IMR-90 (cell line): ENCODE data around the gene SGK2. TPM values are rescaled to one million over a fixed set of nuclear protein-coding genes. Genes with fewer than 3 reads are reported as not detected.

Experiments
- ATAC-seq: fragments of 200-7000 bp; cut with Tn5 transposase; 2 replicates; pipeline ENCODE4 v1.9.1; 2020; ENCODE audit warnings: low read depth, mild to moderate bottlenecking, moderate library complexity
- Bru-seq: library from RNA; stranded (reverse); fragments of 400-500 nt; gene quantifications from one replicate; lab custom pipeline; 2021; lab: Mats Ljungman, UMichigan
- BruChase-seq, 2 experiments: library from RNA; stranded (reverse); fragments of 400-500 nt; gene quantifications; one replicate each; lab custom pipeline; 2021; lab: Mats Ljungman, UMichigan
- BruUV-seq: library from RNA; stranded (reverse); fragments of 400-500 nt; replicated peaks from 2 replicates; lab custom pipeline; 2021; lab: Mats Ljungman, UMichigan
- CTCF ChIA-PET: fragments of 300-600 bp; formaldehyde crosslinking; extraction: SDS; loops from one replicate; lab custom pipeline; 2021; ENCODE audit warnings: antibody characterized with exemption; lab: Yijun Ruan, JAX
- POLR2A ChIA-PET: fragments of 300-600 bp; sonication (Branson Sonifier 250); formaldehyde crosslinking; loops from one replicate; lab custom pipeline; 2022; ENCODE audit warnings: antibody characterized with exemption; ENCODE audit not compliant: unreplicated experiment; lab: Charles Lee
- DNase-seq: peaks from one replicate; pipeline ENCODE4 v3.0.0; 2013
- H2AFZ ChIP-seq: replicated peaks from 2 replicates; pipeline ENCODE3; 2013; ENCODE audit warnings: low read length, mild to moderate bottlenecking; ENCODE audit not compliant: poor library complexity
- H2AK5ac ChIP-seq: 2 replicates; pipeline ENCODE4 v1.6.1; 2013; ENCODE audit warnings: low read depth, low read length, inconsistent platforms
- H2AK9ac ChIP-seq: replicated peaks from 2 replicates; pipeline ENCODE3; 2013; ENCODE audit warnings: mild to moderate bottlenecking, low read depth, low read length, moderate library complexity; ENCODE audit not compliant: poor library complexity
- H2BK120ac ChIP-seq: 2 replicates; pipeline ENCODE4 v1.6.1; 2013; ENCODE audit warnings: low read depth, low read length, inconsistent platforms
- H2BK15ac ChIP-seq: 3 replicates; pipeline ENCODE4 v1.6.1; 2013; ENCODE audit warnings: low read depth, low read length, inconsistent platforms
- H2BK20ac ChIP-seq: 2 replicates; pipeline ENCODE4 v1.6.1; 2013; ENCODE audit warnings: low read depth, mild to moderate bottlenecking, inconsistent platforms, low read length, moderate library complexity
- H2BK5ac ChIP-seq: 2 replicates; pipeline ENCODE4 v1.6.1; 2013; ENCODE audit warnings: mild to moderate bottlenecking, low read depth, low read length, inconsistent platforms; ENCODE audit not compliant: poor library complexity, severe bottlenecking
- H3K14ac ChIP-seq: replicated peaks from 2 replicates; pipeline ENCODE4 v1.6.1; 2013; ENCODE audit warnings: low read depth, low read length, inconsistent platforms
- H3K18ac ChIP-seq: 2 replicates; pipeline ENCODE4 v1.6.1; 2013; ENCODE audit warnings: low read depth, low read length, control low read depth
- H3K23ac ChIP-seq: 2 replicates; pipeline ENCODE4 v1.6.1; 2013; ENCODE audit warnings: low read depth, low read length, inconsistent platforms
- H3K27ac ChIP-seq: 2 replicates; pipeline ENCODE4 v1.5.1; 2013; ENCODE audit warnings: mild to moderate bottlenecking, control low read depth, low read length; ENCODE audit not compliant: insufficient read depth
- H3K27me3 ChIP-seq: 2 replicates; pipeline ENCODE4 v1.6.1; 2013; ENCODE audit warnings: low read length; ENCODE audit not compliant: control insufficient read depth, insufficient read depth
- H3K36me3 ChIP-seq: 2 replicates; pipeline ENCODE4 v1.6.1; 2013; ENCODE audit warnings: low read length, mixed read lengths; ENCODE audit not compliant: control insufficient read depth, insufficient read depth
- H3K4ac ChIP-seq: 2 replicates; pipeline ENCODE4 v1.6.1; 2013; ENCODE audit warnings: low read depth, low read length, inconsistent platforms
- H3K4me1 ChIP-seq: 2 replicates; pipeline ENCODE4 v1.6.1; 2013; ENCODE audit warnings: low read length, mixed read lengths; ENCODE audit not compliant: control insufficient read depth, insufficient read depth
- H3K4me2 ChIP-seq: 2 replicates; pipeline ENCODE4 v1.6.1; 2013; ENCODE audit warnings: low read depth, mild to moderate bottlenecking, control low read depth, low read length, moderate library complexity
- H3K4me3 ChIP-seq: 2 replicates; pipeline ENCODE4 v1.5.1; 2013; ENCODE audit warnings: low read depth, mild to moderate bottlenecking, control low read depth, low read length, moderate library complexity; ENCODE audit not compliant: insufficient read depth
- H3K56ac ChIP-seq: 2 replicates; pipeline ENCODE4 v1.6.1; 2013; ENCODE audit warnings: low read length, inconsistent platforms; ENCODE audit not compliant: insufficient read depth; ENCODE audit errors: extremely low read depth
- H3K79me1 ChIP-seq, 2 experiments: 2 replicates each; pipeline ENCODE4 v1.6.1; 2013; ENCODE audit warnings: low read length in 2 of 2, inconsistent platforms in 1 of 2, low read depth in 1 of 2
- H3K9ac ChIP-seq: 2 replicates; pipeline ENCODE4 v1.6.1; 2013; ENCODE audit warnings: low read depth, low read length, control low read depth
- H3K9me1 ChIP-seq: 2 replicates; pipeline ENCODE4 v1.6.1; 2013; ENCODE audit warnings: low read length, inconsistent platforms; ENCODE audit not compliant: insufficient read depth
- H3K9me3 ChIP-seq: 2 replicates; pipeline ENCODE4 v1.6.1; 2013; ENCODE audit warnings: low read length; ENCODE audit not compliant: control insufficient read depth, insufficient read depth
- H4K20me1 ChIP-seq: 2 replicates; pipeline ENCODE4 v1.6.1; 2013; ENCODE audit warnings: low read length, inconsistent platforms; ENCODE audit not compliant: insufficient read depth
- H4K5ac ChIP-seq: 2 replicates; pipeline ENCODE4 v1.6.1; 2013; ENCODE audit warnings: mild to moderate bottlenecking, low read depth, low read length, control low read depth
- H4K8ac ChIP-seq, 2 experiments: 2 replicates each; pipeline ENCODE4 v1.6.1; 2013; ENCODE audit warnings: low read depth in 2 of 2, low read length in 2 of 2, control low read depth in 1 of 2, inconsistent platforms in 1 of 2
- H4K91ac ChIP-seq: 2 replicates; pipeline ENCODE4 v1.6.1; 2013; ENCODE audit warnings: low read depth, low read length, inconsistent platforms; ENCODE audit not compliant: insufficient read depth
- CEBPB ChIP-seq: IDR thresholded peaks from 2 replicates; pipeline ENCODE4 v1.6.1; 2012; ENCODE audit warnings: low read depth, low read length, improper control_type of control experiment
- CHD1 ChIP-seq: IDR thresholded peaks from 2 replicates; pipeline ENCODE4 v1.6.1; 2012; ENCODE audit warnings: low read depth, low read length, improper control_type of control experiment
- MAZ ChIP-seq: IDR thresholded peaks from 2 replicates; pipeline ENCODE4 v1.6.1; 2012; ENCODE audit warnings: low read depth, mild to moderate bottlenecking, low read length, improper control_type of control experiment, moderate library complexity, borderline replicate concordance
- NFE2L2 ChIP-seq: fragments of 150-350 bp; IDR thresholded peaks from 2 replicates; pipeline ENCODE4 v1.6.1; 2016; ENCODE audit warnings: low read depth, mild to moderate bottlenecking, low read length
- RFX5 ChIP-seq: IDR thresholded peaks from 2 replicates; pipeline ENCODE4 v1.8.0; 2012; ENCODE audit warnings: low read depth, mild to moderate bottlenecking, low read length, moderate library complexity
- WGBS, 2 experiments: methylation state at CpG; one replicate each; pipeline versions ENCODE4 v1.1.5 to v1.1.7; 2013; ENCODE audit warnings: missing lambda C conversion rate in 2 of 2; ENCODE audit not compliant: insufficient read length in 1 of 2; ENCODE audit errors: extremely low coverage in 2 of 2; 5-methylcytosine and 5-hydroxymethylcytosine counted together
- dilution Hi-C: fragments of 300-500 bp; cut with HindIII; formaldehyde crosslinking; loops from one replicate; pipeline ENCODE4 v1.14.3; 2018; ENCODE audit warnings: low sequenced_read_pairs; ENCODE audit not compliant: unreplicated experiment
- in situ Hi-C: fragments of 300-500 bp; cut with MboI; formaldehyde crosslinking; loops from 3 replicates; pipeline ENCODE4 v1.14.3; 2019; ENCODE audit warnings: low sequenced_read_pairs, inconsistent platforms, mixed read lengths
- intact Hi-C: fragments of 100-400 bp; cut with micrococcal nuclease; formaldehyde crosslinking; loops from 2 replicates; pipeline ENCODE4 v1.10.0; 2022
- long read RNA-seq: library from polyadenylated mRNA; unstranded; transcript quantifications from one replicate; pipeline ENCODE4 v2.0.0, GENCODE V29; 2021; ENCODE audit not compliant: unreplicated experiment
- polyA plus RNA-seq, 3 experiments: library from polyadenylated mRNA; depleted of rRNA; stranded (reverse); fragments of >200 nt; gene quantifications; 2 replicates each; pipeline ENCODE4 v1.2.3, GENCODE V29; 2012; ENCODE audit warnings: low replicate concordance in 1 of 3
- total RNA-seq: library from RNA; depleted of rRNA; stranded (reverse); fragments of >200 nt; gene quantifications from 2 replicates; pipeline ENCODE4 v1.2.3, GENCODE V29; 2012; rRNA removed
- TF ChIP-seq, protein P1 (sequence below): conservative IDR thresholded peaks from 2 replicates; pipeline ENCODE4 v1.5.1; 2012; ENCODE audit warnings: mild to moderate bottlenecking, low read depth, low read length, improper control_type of control experiment

Gene SGK2
- total RNA-seq (under 0.01 TPM in 1 of 2 replicates, not detected in the other), polyA plus RNA-seq (2012; rRNA removed) (0.10 TPM in 1 of 2 replicates, not detected in the other), Bru-seq, nascent RNA (percentile 25 among the genes with signal in this experiment), BruChase-seq, experiment 1, labeled RNA remaining after a 6-hour chase (percentile 38 among the genes with signal in this experiment), BruChase-seq, experiment 2, labeled RNA remaining after a 2-hour chase (percentile 32 among the genes with signal in this experiment)
- not detected in 2 replicates for polyA plus RNA-seq (2012; cell fraction: cytosol; rRNA removed)
- polyA plus RNA-seq (2012; cell fraction: nucleus; rRNA removed; ENCODE audit: low replicate concordance) = 1.4 and 2.0 TPM in 2 replicates
- long read RNA-seq = 0 reads

DNA sequence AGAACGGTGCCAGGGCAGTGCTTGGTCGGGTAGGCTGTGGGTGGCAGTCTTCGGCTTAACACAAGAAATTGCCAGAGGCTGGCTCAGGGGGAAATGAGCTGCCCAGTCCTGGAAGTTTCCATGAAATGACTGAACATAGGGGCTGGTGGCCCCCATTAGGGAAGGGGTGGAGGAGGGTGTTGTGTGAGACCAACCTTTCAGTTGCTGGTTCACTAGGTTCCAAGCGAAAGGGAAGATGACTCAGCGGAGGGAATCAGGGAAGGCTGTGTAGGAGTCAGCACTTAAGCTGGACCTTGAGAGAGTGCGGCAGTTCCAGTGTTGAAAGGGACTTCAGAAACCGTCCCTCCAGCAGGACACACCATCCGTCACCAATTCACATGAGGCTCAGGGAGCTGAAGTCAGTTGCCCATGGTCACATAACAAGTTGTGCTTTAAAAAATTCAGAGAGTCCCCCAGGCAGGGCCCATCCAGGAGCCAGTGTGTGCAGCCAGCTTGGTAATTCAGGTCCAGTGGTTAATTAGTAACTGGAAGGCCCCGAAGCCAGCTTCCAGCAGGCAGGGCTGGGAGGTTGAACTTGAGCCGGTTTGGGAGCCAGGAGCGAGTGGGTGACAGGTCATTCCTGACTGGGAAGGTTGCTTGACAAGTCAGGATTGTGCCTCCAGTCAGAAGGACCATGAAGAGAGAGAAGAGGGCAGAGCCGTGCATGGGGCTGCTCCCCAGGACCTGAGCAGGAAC lies at the start of gene SGK2:
Gene SGK2, plus strand, starts transcription at position 616 of the 735 bp plus-strand sequence. CDS start 7,469 bp downstream, outside the sequence.
- ChIA-PET POLR2A (no interaction called here), CTCF (interaction anchor here (0.8 to 0.9 kb wide), 2 partner anchors 20 to 178 kb away, joined by 3 read pairs; no protein-coding TSS in a partner anchor)
- peak; percentile 56 for ATAC-seq
- Histone ChIP-seq H2BK15ac (no peak within 1 kb of the TSS), H4K91ac (no peak within 1 kb of the TSS), H3K56ac (no peak within 1 kb of the TSS), H4K5ac (no peak within 1 kb of the TSS), H3K27me3 (no peaks in the 10 kb centered on the region; the same call in 1 of the 2 replicates), H2AK9ac (peak within 1 kb of the TSS; percentile 79), H2AFZ (no peak within 1 kb of the TSS), H3K36me3 (no peaks in the 10 kb centered on the region), H2BK120ac (no peak within 1 kb of the TSS), H3K14ac (no peak within 1 kb of the TSS), H4K20me1 (no peaks in the 10 kb centered on the region), H3K4me1 (peaks cover 1% of the 10 kb centered on the region; the same call in 1 of the 2 replicates), H3K4ac (no peak within 1 kb of the TSS), H3K23ac (no peak within 1 kb of the TSS), H3K4me3 (no peak within 1 kb of the TSS), H3K27ac (no peak within 1 kb of the TSS), H3K79me1 (no peaks in the 10 kb centered on the region), H4K8ac (no peak within 1 kb of the TSS), H3K18ac (no peak within 1 kb of the TSS), H3K9ac (no peak within 1 kb of the TSS), H2BK20ac (no peak within 1 kb of the TSS), H2BK5ac (no peak within 1 kb of the TSS), H3K4me2 (no peak within 1 kb of the TSS), H3K9me1 (no peaks in the 10 kb centered on the region), H2AK5ac (no peak within 1 kb of the TSS), H3K9me3 (no peaks in the 10 kb centered on the region)
- peak; percentile 43 for DNase-seq
- TF ChIP-seq CEBPB (no peak), RFX5 (no peak), MAZ (no peak), CHD1 (no peak), NFE2L2 (peak; percentile 56)
- TF ChIP-seq, protein P1, sequence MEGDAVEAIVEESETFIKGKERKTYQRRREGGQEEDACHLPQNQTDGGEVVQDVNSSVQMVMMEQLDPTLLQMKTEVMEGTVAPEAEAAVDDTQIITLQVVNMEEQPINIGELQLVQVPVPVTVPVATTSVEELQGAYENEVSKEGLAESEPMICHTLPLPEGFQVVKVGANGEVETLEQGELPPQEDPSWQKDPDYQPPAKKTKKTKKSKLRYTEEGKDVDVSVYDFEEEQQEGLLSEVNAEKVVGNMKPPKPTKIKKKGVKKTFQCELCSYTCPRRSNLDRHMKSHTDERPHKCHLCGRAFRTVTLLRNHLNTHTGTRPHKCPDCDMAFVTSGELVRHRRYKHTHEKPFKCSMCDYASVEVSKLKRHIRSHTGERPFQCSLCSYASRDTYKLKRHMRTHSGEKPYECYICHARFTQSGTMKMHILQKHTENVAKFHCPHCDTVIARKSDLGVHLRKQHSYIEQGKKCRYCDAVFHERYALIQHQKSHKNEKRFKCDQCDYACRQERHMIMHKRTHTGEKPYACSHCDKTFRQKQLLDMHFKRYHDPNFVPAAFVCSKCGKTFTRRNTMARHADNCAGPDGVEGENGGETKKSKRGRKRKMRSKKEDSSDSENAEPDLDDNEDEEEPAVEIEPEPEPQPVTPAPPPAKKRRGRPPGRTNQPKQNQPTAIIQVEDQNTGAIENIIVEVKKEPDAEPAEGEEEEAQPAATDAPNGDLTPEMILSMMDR = no peak
- 56% methylated on average over 3 of the region's 12 CpGs; no CpG with 5 or more reads in 1 of the 2 experiments for WGBS, 2 experiments
- dilution Hi-C loops = no loop called here
- in situ Hi-C loops = no loop called here
- BruUV-seq = no TSS peak
- intact Hi-C loops = no loop called here
